Measurements from ENCODE around the gene METTL15. TPM values are rescaled to one million over a fixed set of nuclear protein-coding genes. Genes with fewer than 3 reads are reported as not detected.

Gene METTL15
- total RNA-seq, 1 experiment from 2014 or later, result 9.1 TPM

DNA sequence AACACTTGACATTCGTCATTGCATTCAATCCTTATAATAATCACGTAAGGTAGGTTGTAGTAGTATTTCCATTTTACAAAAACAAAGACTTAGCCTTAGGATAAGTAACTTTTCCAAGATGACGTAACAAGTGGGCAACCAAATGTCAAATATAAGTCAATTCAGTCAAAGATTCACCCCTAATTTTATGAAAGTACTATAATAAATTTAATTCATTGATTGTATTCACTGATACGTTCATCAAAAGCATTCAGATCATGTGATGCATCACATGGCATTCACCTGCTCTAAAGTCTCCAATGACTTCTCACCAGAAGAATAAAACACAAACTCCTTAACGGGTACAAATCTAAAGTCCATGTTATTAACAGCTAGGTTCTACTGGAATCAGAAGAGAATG lies 2.3 kb upstream of the METTL15 start:
- no CpG with 5 or more reads among the region's 5 CpGs for WGBS (ENCODE audit: extremely low coverage, insufficient read length, low lambda C conversion rate)
- no peaks in the 10 kb centered on the region for H3K27me3 Mint-ChIP-seq (ENCODE audit: low read depth)
- peak overlapping the region; percentile 22 for H3K4me2 ChIP-seq (ENCODE audit: insufficient read depth, insufficient read length, low read length)
- no peak overlapping the region for H3K56ac ChIP-seq (ENCODE audit: insufficient read length, low read depth, low read length)
- H2BK15ac ChIP-seq (ENCODE audit: low read depth, low read length), result no peak overlapping the region
- no peak overlapping the region for H3K14ac ChIP-seq (ENCODE audit: insufficient read depth, low read length)
- H3K9ac ChIP-seq (ENCODE audit: extremely low read depth, insufficient read length, low read length), result no peak overlapping the region
- no peak overlapping the region for H3K23ac ChIP-seq (ENCODE audit: insufficient read length, low read depth, low read length)
- no peak overlapping the region for H4K8ac ChIP-seq (replicated peaks; ENCODE audit: insufficient read length, low read depth, low read length)
- no peak overlapping the region for H3K27ac Mint-ChIP-seq
- H3K4me1 ChIP-seq (ENCODE audit: insufficient read depth, low read length), result no peaks in the 10 kb centered on the region
- no peaks in the 10 kb centered on the region for H4K20me1 ChIP-seq (ENCODE audit: control insufficient read depth, insufficient read depth, insufficient read length)
- no peak overlapping the region for H2BK20ac ChIP-seq (ENCODE audit: low read depth, low read length, poor library complexity, severe bottlenecking)
- peak overlapping the region; percentile 97 to 99; a peak in 4 of 5 replicates for H3K4me3 Mint-ChIP-seq
- H3K9me3 Mint-ChIP-seq, result no peaks in the 10 kb centered on the region
- H2AK5ac ChIP-seq (ENCODE audit: insufficient read length, low read length), result no peak overlapping the region
- H3K27me3 ChIP-seq (ENCODE audit: insufficient read depth, low read length), result no peaks in the 10 kb centered on the region
- H3K36me3 Mint-ChIP-seq (ENCODE audit: insufficient read depth in 1 of 3, low read depth in 3 of 3), result no peaks in the 10 kb centered on the region
- no peak for TF ChIP-seq CTCF (conservative IDR thresholded peaks at IDR 0.05)
- no peak overlapping the region for H3T11ph ChIP-seq (ENCODE audit: low read length)
- no peak overlapping the region for H4K5ac ChIP-seq (ENCODE audit: insufficient read length, low read depth, low read length)
- H4K91ac ChIP-seq (ENCODE audit: insufficient read length, low read depth, low read length), result no peak overlapping the region
- peaks cover 4% of the 10 kb centered on the region; the same call in 1 of the 2 replicates for H3K79me2 ChIP-seq (ENCODE audit: insufficient read depth, low read length)
- H2BK120ac ChIP-seq (ENCODE audit: low read depth, low read length, poor library complexity, severe bottlenecking), result no peak overlapping the region
- H2AFZ ChIP-seq (ENCODE audit: low read length), result no peak overlapping the region
- peaks cover 34 to 35% of the 10 kb centered on the region in 2 experiments for H3K4me1 Mint-ChIP-seq
- H2BK5ac ChIP-seq (ENCODE audit: insufficient read length, low read length), result no peak overlapping the region
- no peak overlapping the region for H3K4ac ChIP-seq (ENCODE audit: low read depth, low read length)
- no peak for DNase-seq
- H3K9me3 ChIP-seq (ENCODE audit: control insufficient read depth, low read depth, low read length), result no peaks in the 10 kb centered on the region
- peaks cover 3% of the 10 kb centered on the region for H3K79me1 ChIP-seq (ENCODE audit: insufficient read depth, low read depth, low read length, poor library complexity, severe bottlenecking)
- H2BK12ac ChIP-seq (ENCODE audit: insufficient read length, low read depth, low read length), result no peak overlapping the region
- peaks cover 6% of the 10 kb centered on the region for H3K23me2 ChIP-seq (ENCODE audit: insufficient read length, low read depth, low read length, poor library complexity, severe bottlenecking)
- H3K18ac ChIP-seq (ENCODE audit: insufficient read length, low read depth, low read length), result no peak overlapping the region
- H3K27ac ChIP-seq (ENCODE audit: insufficient read length, low read depth, low read length), result no peak overlapping the region
